ENCODE measurements around the gene DNAJC11.

GRCh38 chr1:6731905-6732304 lies 30.3 kb upstream of the DNAJC11 start:
- no peak for TF ChIP-seq POLR2A (IDR thresholded peaks at IDR 0.05)
- TF ChIP-seq CTCF (IDR thresholded peaks at IDR 0.05): no peak

All from breast epithelium (tissue), 3 donors.